HG02678 (cell line): ENCODE results near the gene TSPO.
A peak's percentile ranks its signal among the peaks of the same experiment; 100 is the strongest.
"Not testable (repeated sequence)": the region's sequence is repeated elsewhere in the genome, so short reads cannot be mapped to it uniquely, and the experiment has no call there.

Experiments
- ATAC-seq: cut with Tn5 transposase; IDR thresholded peaks from one replicate; pipeline ENCODE4 v1.9.1; 2021; ENCODE audit warnings: mild to moderate bottlenecking, moderate library complexity; ENCODE audit not compliant: unreplicated experiment

TSPO gene

GRCh38 chr22:43129426-43130425, 21.6 kb upstream of the TSPO start:
- ATAC-seq, result no peak

- no peak for ATAC-seq
These were observed 19.4 kb upstream of the TSPO start for GRCh38 chr22:43131773-43132501.

GRCh38 chr22:43133401-43133800, 18.0 kb upstream of the TSPO start:
- no peak for ATAC-seq

DNA sequence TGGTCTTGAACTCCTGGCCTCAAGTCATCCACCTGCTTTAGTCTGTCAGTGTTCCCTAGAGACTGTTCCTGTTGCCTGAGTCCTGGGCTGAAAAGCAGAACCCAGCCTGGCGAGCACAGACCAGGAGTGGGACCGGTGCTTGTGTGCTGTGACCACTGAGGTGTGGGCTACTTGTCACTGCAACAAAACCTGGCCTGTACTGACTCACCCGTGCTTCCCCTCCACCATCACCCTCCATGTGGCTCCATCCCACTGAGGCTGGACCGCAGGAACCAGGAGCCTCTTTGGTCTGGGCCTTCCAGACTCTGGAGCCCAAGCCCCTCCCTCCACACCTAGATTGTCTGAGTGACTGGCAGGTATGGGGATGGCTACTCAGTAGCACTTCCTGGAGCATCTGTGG, 16.8 kb upstream of the TSPO start:
- no peak for ATAC-seq

DNA sequence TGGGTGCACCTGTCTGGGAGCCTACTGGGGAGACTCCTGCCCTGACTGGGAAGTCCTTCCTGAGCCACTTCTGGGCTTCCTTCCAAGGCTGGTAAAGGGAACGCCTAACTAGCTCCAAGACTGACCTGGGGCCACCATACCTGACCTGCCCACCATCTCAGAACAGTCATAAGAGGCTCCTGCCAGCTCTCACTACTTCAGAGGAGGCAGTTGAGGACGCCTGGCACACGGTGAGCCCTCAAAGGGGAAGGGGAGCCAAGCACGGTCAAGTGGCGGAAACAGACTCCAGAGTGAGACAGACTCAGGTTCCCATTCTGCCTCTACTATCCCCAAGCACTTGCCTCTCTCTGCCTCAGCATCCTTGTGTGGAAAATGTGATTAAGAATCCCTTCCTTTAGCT, 15.8 kb upstream of the TSPO start:
- ATAC-seq, result no peak

- no peak for ATAC-seq
These were observed 15.1 kb upstream of the TSPO start for GRCh38 chr22:43136255-43136654.

DNA sequence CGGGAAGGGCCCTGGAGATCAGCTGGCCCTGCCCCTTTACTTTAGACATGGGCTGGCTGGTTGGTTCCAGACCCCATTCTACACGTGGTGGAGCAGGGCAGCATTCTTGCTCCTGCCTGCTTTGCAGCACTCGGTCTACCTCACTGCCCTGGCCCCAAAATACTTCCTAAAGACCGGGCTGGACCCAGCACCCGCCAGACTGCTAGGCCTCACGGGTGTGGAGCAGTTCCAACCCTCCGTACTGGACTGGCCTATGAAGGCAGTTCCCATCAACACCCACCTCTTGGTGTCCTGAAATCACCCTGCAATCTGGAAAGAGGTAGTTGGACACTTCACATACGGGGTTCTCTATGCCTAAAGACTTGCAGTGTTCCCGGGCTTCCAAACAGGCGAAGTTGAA, 14.6 kb upstream of the TSPO start:
- ATAC-seq, result no peak

DNA sequence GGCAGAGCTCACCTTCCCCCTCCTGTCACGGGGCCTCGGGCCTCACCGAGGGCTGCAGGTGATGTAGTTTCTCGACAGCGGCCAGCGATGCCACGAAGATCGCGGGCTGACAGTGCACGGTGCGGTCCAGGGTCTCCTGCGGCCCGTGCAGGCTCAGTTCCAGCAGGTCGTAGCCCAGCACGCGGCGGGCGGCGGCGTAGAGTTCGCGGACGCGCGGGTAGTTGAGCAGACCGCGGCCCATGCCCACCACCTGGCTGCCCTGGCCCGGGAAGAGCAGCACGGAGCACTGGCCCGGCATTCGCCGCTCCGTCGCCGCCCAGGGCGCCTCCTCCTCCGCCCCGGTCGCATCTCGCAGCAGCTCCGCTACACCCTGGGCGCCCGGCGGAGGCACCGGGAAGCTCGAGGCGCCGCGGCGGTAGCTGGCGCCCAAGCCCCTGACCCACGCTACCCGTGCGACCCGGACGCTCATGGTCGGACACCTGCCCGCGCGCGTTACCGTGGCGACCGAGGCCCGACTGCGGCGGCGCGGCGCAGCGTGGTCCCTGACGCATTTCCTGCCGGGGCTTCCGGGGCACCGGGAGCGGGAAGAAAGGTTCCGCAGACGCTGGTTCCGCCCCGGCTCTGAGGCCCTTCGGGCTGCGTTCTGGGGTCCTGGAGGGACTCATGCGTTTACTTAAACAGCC, 8.3 kb upstream of the TSPO start, which contains the start of gene MCAT:
TSS of gene MCAT (minus strand) at position 519 of the 683 bp plus-strand sequence. CDS start at position 469, 50 bp downstream.
- ATAC-seq, result peak; percentile 81

GRCh38 chr22:43144949-43145348, 6.4 kb upstream of the TSPO start:
- ATAC-seq, result no peak

- not testable (repeated sequence) for ATAC-seq
These were observed 6.0 kb upstream of the TSPO start for GRCh38 chr22:43145371-43145770.

GRCh38 chr22:43146332-43146731, 5.0 kb upstream of the TSPO start:
- ATAC-seq, result not testable (repeated sequence)

GRCh38 chr22:43147821-43148220, 3.5 kb upstream of the TSPO start:
- no peak for ATAC-seq

DNA sequence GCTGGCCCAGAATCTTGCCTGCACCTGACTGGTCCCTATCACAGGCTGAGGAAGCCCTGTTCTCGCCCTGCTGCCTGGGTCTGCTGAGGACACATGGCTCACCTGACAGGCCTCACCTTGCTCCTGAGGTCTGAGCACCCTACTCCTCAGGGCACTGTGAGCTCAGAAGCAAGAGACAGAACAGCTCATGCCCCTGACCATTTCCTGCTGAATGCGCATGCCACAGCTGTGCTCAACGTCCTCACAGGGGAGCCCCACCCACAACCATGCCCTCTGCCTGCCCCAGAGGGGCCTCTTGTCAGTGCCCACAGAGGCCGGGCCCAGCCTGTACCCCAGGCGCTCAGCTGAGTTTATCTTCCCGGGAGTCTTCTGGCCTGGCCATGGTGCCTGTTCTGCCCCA, 2.8 kb upstream of the TSPO start:
- ATAC-seq, result no peak

GRCh38 chr22:43150731-43151206, 590 bp upstream of the TSPO start:
- no peak for ATAC-seq

DNA sequence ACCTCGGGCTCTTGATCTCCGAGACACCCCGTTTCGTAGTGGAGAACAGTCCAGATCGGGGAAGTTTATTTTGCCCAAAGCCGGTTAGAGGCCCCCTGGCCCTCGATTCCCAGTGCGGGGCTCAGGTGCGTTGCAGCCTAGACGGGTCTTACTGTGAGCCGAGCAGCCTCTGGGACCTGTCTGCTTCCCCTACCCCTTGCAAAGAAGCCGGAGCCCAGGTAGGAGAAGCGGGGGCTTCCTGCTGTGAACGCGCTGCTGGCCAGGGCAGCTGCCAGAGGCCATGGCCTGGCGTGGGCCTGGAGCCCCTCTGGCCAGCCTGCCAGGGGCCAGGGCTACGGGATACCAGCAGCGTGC, 621 bp downstream of the TSPO start:
- peak; percentile 14 for ATAC-seq

DNA sequence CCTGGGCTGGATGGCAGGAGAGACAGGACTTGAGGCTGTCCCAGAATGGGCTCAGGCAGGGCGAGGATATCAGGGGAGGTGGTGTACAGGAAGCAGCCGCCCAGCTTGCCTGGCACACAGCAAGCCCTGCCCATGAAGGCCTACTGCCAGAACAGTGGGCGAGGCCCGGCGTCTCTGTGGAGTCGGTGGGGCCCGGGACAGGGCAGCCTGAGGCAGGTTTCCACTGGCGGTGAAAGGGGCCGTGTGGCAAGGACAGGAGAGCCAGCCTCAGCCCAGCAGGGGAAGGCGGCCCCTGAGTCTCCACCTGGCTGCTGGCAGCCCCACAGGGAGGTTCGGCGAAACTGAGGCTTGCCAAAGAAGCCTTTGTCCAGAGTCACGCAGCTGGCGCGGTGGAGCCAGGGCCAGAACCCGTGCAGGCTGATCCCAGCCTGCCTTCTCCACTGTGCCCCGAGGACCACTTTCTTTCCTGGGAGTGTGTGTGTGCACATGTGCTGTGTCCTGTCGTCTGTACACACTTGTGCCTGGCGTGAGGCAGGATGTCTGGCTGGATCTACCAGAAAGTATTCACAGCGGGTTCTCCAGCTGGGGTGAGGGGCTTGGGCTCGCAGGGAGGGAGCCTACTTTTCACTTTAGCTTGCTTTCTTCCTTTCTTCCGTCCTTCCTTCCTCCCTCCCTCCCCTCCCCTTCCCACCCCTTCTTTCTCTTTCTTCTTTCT, 1.2 kb downstream of the TSPO start:
- peak; percentile 24 for ATAC-seq

DNA sequence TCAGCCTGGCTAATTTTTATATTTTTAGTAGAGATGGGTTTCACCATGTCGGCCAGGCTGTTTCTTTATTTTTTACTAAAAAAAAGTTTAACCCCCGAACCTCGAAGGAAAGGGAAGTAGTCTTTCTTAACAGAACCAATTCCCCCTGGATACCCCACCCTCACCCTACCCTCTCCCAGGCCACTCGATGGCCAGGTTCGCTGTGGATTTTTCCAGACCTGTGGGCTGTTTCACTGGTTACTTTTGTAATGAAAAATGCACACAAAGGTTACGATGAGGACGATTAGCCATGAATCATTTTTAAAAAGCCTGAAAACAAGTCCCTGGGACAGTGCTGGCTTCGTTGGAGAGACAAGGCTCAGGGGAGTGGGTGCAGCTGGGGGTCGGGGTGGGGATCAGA, 2.5 kb downstream of the TSPO start:
- no peak for ATAC-seq

GRCh38 chr22:43154887-43155536, 3.7 kb downstream of the TSPO start:
- ATAC-seq, result no peak

- ATAC-seq, result no peak
These were observed 4.4 kb downstream of the TSPO start for GRCh38 chr22:43155789-43156188.

GRCh38 chr22:43156413-43156812, 5.1 kb downstream of the TSPO start:
- ATAC-seq, result no peak
